SIG-M5 treated with dmso at 0.1 percent for 504 hours (cell line): ENCODE results near the gene KLF15.

ENCODE experiments used
- DNase-seq: peaks from one replicate; lab custom pipeline; 2025; ENCODE audit not compliant: unreplicated experiment; lab: John Stamatoyannopoulos, UW

The KLF15 gene

GRCh38 chr3:126307591-126308393 is 49.4 kb downstream of the KLF15 start:
- no peak for DNase-seq

- DNase-seq: no peak
Measured at GRCh38 chr3:126306888-126307482, 50.2 kb downstream of the KLF15 start.

- DNase-seq: no peak
Measured at GRCh38 chr3:126306397-126306796, 50.8 kb downstream of the KLF15 start.

- no peak for DNase-seq
Measured at GRCh38 chr3:126305427-126305826, 51.8 kb downstream of the KLF15 start.

- no peak for DNase-seq
Measured at GRCh38 chr3:126304704-126305103, 52.5 kb downstream of the KLF15 start.

- no peak for DNase-seq
Measured at GRCh38 chr3:126304291-126304690, 52.9 kb downstream of the KLF15 start.

- no peak for DNase-seq
Measured at GRCh38 chr3:126303272-126303671, 53.9 kb downstream of the KLF15 start.

- no peak for DNase-seq
Measured at GRCh38 chr3:126300761-126301481, 56.3 kb downstream of the KLF15 start.

- DNase-seq: no peak
Measured at GRCh38 chr3:126300001-126300760, 57.0 kb downstream of the KLF15 start.

- no peak for DNase-seq
Measured at GRCh38 chr3:126295407-126295939, 61.7 kb downstream of the KLF15 start.

GRCh38 chr3:126294211-126294808 is 62.9 kb downstream of the KLF15 start:
- no peak for DNase-seq

GRCh38 chr3:126293370-126294082 is 63.7 kb downstream of the KLF15 start:
- no peak for DNase-seq
